Caco-2 (cell line): ENCODE measurements around the gene SCAP. TPM values are rescaled to one million over a fixed set of nuclear protein-coding genes. Genes with fewer than 3 reads are reported as not detected.
A peak's percentile ranks its signal among the peaks of the same experiment; 100 is the strongest.
"Not testable (repeated sequence)": the region's sequence is repeated elsewhere in the genome, so short reads cannot be mapped to it uniquely, and the experiment has no call there.

Experiments used
- BruUV-seq: library from RNA; stranded (reverse); fragments of 400-500 nt; replicated peaks from 2 replicates; lab custom pipeline; 2021; lab: Mats Ljungman, UMichigan
- CTCF ChIA-PET: fragments of 300-600 bp; sonication (Branson Sonifier 250); formaldehyde crosslinking; loops from one replicate; lab custom pipeline; 2022; ENCODE audit warnings: antibody characterized with exemption; lab: Charles Lee
- POLR2A ChIA-PET: fragments of 300-600 bp; sonication (Branson Sonifier 250); formaldehyde crosslinking; loops from one replicate; lab custom pipeline; 2022; ENCODE audit warnings: antibody characterized with exemption; lab: Charles Lee
- DNase-seq, 2 experiments: peaks; one replicate each; pipeline versions ENCODE4 v3.0.0 to v3.0.0-alpha.2; 2020 to 2022
- H3K27me3 ChIP-seq: replicated peaks from 2 replicates; pipeline ENCODE4 v1.6.0; 2011; ENCODE audit warnings: low read length; ENCODE audit not compliant: control insufficient read depth, insufficient read depth
- H3K36me3 ChIP-seq: 2 replicates; pipeline ENCODE4 v1.5.1; 2011; ENCODE audit warnings: low read length; ENCODE audit not compliant: control insufficient read depth, insufficient read depth
- H3K4me1 ChIP-seq: fragments of 250-450 bp; sonication (Bioruptor Pico); 2 replicates; pipeline ENCODE4 v1.5.1; 2020; ENCODE audit warnings: mild to moderate bottlenecking
- H3K4me3 ChIP-seq: 2 replicates; pipeline ENCODE4 v1.5.1; 2011; ENCODE audit warnings: low read depth, mild to moderate bottlenecking, control low read depth, low read length
- H3K9me3 ChIP-seq: fragments of 250-450 bp; sonication (Bioruptor Pico); 2 replicates; pipeline ENCODE4 v1.5.1; 2020; ENCODE audit warnings: mild to moderate bottlenecking, moderate library complexity
- H3K27ac Mint-ChIP-seq: one replicate; pipeline ENCODE4 v1.8.0; 2022; ENCODE audit warnings: mixed read lengths; ENCODE audit not compliant: unreplicated experiment
- H3K27me3 Mint-ChIP-seq: one replicate; pipeline ENCODE4 v1.8.0; 2022; ENCODE audit warnings: mixed read lengths; ENCODE audit not compliant: insufficient read depth, unreplicated experiment
- H3K36me3 Mint-ChIP-seq: one replicate; pipeline ENCODE4 v1.8.0; 2022; ENCODE audit warnings: mild to moderate bottlenecking, mixed read lengths; ENCODE audit not compliant: insufficient read depth, unreplicated experiment
- H3K4me1 Mint-ChIP-seq: one replicate; pipeline ENCODE4 v1.8.0; 2022; ENCODE audit warnings: low read depth, mixed read lengths; ENCODE audit not compliant: unreplicated experiment
- H3K4me3 Mint-ChIP-seq: one replicate; pipeline ENCODE4 v1.8.0; 2022; ENCODE audit warnings: mild to moderate bottlenecking, moderate library complexity, mixed read lengths; ENCODE audit not compliant: unreplicated experiment
- H3K9me3 Mint-ChIP-seq: one replicate; pipeline ENCODE4 v1.8.0; 2022; ENCODE audit warnings: mixed read lengths; ENCODE audit not compliant: unreplicated experiment
- CTCF ChIP-seq, 2 experiments: fragments of 200-600 bp in 1 of 2; IDR thresholded peaks; 1 replicate in 1 of 2; 2 replicates in 1 of 2; pipeline versions ENCODE4 v1.5.1 to v1.8.0; 2011 to 2022; ENCODE audit warnings: antibody characterized with exemption in 1 of 2, control low read depth in 1 of 2, inconsistent platforms in 1 of 2, low read depth in 1 of 2, low read length in 1 of 2, mild to moderate bottlenecking in 1 of 2, moderate library complexity in 1 of 2; ENCODE audit not compliant: insufficient read depth in 1 of 2, severe bottlenecking in 1 of 2, unreplicated experiment in 1 of 2
- intact Hi-C: fragments of 100-400 bp; cut with micrococcal nuclease; formaldehyde crosslinking; loops from one replicate; pipeline ENCODE4 v1.10.0; 2022; ENCODE audit not compliant: unreplicated experiment
- total RNA-seq: library from RNA; stranded (reverse); gene quantifications from 2 replicates; pipeline ENCODE4 v1.2.3, GENCODE V29; 2022

Gene SCAP
- total RNA-seq, 1 experiment from 2014 or later, result 115 TPM

GRCh38 chr3:47512416-47513124 lies 36.8 kb upstream of the SCAP start:
- Mint-ChIP-seq H3K4me1 (peaks cover 6% of the 10 kb centered on the region), H3K36me3 (peaks cover 47% of the 10 kb centered on the region), H3K4me3 (peak overlapping the region; percentile 89), H3K27me3 (no peaks in the 10 kb centered on the region), H3K27ac (peak overlapping the region; percentile 94), H3K9me3 (no peaks in the 10 kb centered on the region)
- ChIA-PET CTCF (interaction anchor here (0.9 to 1.0 kb wide), 2 partner anchors 10 to 92 kb away, joined by 5 read pairs; no protein-coding TSS in a partner anchor), POLR2A (interaction anchor here (0.6 kb wide), 1 partner anchor 13 kb away, joined by 4 read pairs; no protein-coding TSS in a partner anchor)
- TSS peak; percentile 55 for BruUV-seq
- no peaks in the 10 kb centered on the region for H3K9me3 ChIP-seq
- peak in 1 of 2 experiments; percentile 32 for DNase-seq
- no peaks in the 10 kb centered on the region for H3K36me3 ChIP-seq
- no peaks in the 10 kb centered on the region for H3K27me3 ChIP-seq
- no peak for TF ChIP-seq CTCF (IDR thresholded peaks at IDR 0.05; ENCODE audit: insufficient read depth in 1 of 2, low read depth in 1 of 2, low read length in 1 of 2, severe bottlenecking in 1 of 2, unreplicated experiment in 1 of 2)
- intact Hi-C loops, result loop anchor here (1.0 to 2.0 kb wide), 3 partner anchors 38 to 91 kb away; partner anchors contain the start of gene SCAP
- H3K4me3 ChIP-seq, result peak overlapping the region; percentile 49
- no peaks in the 10 kb centered on the region for H3K4me1 ChIP-seq

- intact Hi-C loops, H3K9me3 ChIP-seq, BruUV-seq, H3K4me1 Mint-ChIP-seq, H3K4me3 Mint-ChIP-seq, DNase-seq, H3K36me3 ChIP-seq, CTCF ChIA-PET, H3K27ac Mint-ChIP-seq, H3K4me1 ChIP-seq, H3K4me3 ChIP-seq, H3K27me3 ChIP-seq, H3K9me3 Mint-ChIP-seq, H3K27me3 Mint-ChIP-seq, POLR2A ChIA-PET: not testable (repeated sequence)
- H3K36me3 Mint-ChIP-seq, result peaks cover 49% of the 10 kb centered on the region
Measured at GRCh38 chr3:47505267-47505666, 29.5 kb upstream of the SCAP start.

- ChIA-PET POLR2A (no interaction called here), CTCF (no interaction called here)
- Mint-ChIP-seq H3K9me3 (no peaks in the 10 kb centered on the region), H3K36me3 (peaks cover 47% of the 10 kb centered on the region), H3K4me1 (no peaks in the 10 kb centered on the region), H3K27me3 (no peaks in the 10 kb centered on the region), H3K4me3 (no peak overlapping the region), H3K27ac (no peak overlapping the region)
- Histone ChIP-seq H3K9me3 (no peaks in the 10 kb centered on the region), H3K4me1 (no peaks in the 10 kb centered on the region), H3K4me3 (no peak overlapping the region), H3K27me3 (no peaks in the 10 kb centered on the region), H3K36me3 (no peaks in the 10 kb centered on the region)
- no TSS peak for BruUV-seq
- no peak for TF ChIP-seq CTCF (IDR thresholded peaks at IDR 0.05; ENCODE audit: insufficient read depth in 1 of 2, low read depth in 1 of 2, low read length in 1 of 2, severe bottlenecking in 1 of 2, unreplicated experiment in 1 of 2)
- intact Hi-C loops, result no loop called here
- DNase-seq, result no peak
Measured at GRCh38 chr3:47504113-47504512, 28.4 kb upstream of the SCAP start.
